Posterior cingulate gyrus (tissue), 11 donors: ENCODE data around the gene CDH13.
A peak's percentile ranks its signal among the peaks of the same experiment; 100 is the strongest.

ENCODE experiments used
- DNase-seq, 10 donors: peaks; one replicate each; pipeline versions ENCODE4 v3.0.0 to v3.0.0-alpha.2; 2020 to 2021; ENCODE audit warnings: mixed read lengths in 3 of 10
- intact Hi-C: fragments of 100-400 bp; cut with DNase I; formaldehyde crosslinking; loops from one replicate; pipeline ENCODE4 v1.15.1; 2023

The CDH13 gene

DNA sequence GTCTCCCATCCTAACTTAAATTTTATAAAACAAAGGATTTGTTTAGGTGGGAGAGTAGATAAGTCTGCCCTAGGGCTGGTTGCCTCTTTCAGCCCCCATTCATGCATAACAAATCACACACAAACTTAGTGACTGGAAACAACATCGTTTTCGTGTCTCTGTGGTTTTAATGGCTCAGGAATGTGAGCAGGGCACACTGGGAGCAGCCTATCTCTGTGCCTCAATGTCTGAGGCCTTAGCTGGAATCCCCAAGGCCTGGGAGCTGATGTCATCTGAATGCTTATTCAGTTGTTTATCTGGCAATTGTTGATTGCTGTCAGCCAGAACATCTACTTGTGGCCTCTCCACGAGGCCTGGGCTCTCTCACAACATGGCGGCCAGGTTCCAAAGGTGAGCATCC is 1079.1 kb downstream of the CDH13 start:
- intact Hi-C loops: no loop called here
- no peak for DNase-seq

DNA sequence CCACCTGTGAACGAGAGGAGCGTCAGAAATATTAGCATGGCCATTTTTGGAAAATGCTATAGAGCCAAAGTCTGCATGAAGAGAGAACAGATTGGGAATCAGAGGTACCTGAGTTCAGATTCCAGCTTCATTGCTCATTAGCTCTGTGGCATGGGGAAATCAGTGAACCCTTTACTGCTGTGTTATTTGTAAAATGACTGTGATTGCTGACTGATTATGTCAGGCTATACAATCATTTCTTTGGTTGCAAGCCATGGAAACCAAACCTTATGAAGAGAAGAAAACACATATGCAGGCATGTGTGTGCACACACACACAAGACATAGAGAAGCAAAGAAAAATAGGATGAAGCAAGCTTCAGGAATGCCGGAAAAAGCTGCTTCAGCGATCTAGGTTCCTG is 1079.6 kb downstream of the CDH13 start:
- intact Hi-C loops: no loop called here
- DNase-seq: no peak

DNA sequence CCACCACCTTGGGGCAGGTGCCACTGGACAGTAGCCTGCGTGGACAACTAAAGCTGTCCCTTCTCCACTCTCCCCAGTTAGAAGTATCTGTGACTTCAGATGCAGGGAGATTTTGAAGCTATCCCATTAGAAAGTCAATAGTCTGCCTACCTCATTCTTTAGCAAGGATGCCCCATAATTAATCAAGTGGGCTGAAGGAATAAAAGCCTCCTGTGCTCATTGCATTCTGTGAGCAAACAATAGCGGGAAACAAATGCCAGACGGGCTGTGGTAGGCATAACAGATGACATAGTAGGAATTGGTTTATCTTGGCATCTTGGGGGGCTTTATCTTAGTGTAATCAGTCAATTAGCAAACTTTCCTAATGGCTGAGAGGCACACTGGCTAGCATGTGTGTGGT is 1084.3 kb downstream of the CDH13 start:
- intact Hi-C loops: no loop called here
- DNase-seq: no peak

DNA sequence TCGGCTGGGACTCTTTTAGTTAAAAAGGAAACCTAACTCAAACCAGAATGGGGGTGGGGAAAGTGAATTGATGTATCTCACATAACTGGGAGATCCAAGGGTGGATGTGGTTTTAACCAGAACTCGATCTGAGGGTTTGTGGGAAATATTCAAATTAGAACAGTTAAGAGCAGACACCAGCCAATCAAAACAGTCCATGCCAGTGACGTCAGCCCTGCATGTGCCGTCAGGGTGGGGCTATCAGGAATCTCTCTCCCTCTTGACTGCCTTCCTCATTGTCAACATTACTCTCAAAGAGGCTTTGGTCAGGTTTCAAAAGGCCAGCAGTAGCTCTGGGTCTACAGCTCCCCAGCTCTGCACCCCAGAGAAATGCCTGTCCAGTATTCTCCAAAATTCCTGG is 1086.8 kb downstream of the CDH13 start:
- DNase-seq: no peak
- intact Hi-C loops: no loop called here

DNA sequence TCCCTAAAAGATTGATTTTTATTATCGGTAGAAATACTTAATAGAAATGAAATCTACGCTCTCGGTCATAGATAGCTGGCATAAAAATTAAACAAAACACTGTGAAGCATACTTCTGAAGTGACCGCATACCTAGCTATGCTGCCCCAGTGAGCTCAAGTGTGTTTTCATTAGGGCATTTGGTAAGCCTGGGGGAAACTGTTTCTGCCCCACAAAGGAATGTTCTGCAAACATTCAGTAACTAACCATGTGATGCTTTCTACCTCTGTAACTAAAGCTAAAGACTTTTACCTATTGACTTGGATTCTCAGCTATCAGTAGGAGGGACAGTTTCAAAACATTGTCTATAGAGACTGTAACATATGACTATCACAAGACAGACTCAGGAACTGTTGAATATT is 1087.5 kb downstream of the CDH13 start:
- no peak for DNase-seq
- intact Hi-C loops: no loop called here

DNA sequence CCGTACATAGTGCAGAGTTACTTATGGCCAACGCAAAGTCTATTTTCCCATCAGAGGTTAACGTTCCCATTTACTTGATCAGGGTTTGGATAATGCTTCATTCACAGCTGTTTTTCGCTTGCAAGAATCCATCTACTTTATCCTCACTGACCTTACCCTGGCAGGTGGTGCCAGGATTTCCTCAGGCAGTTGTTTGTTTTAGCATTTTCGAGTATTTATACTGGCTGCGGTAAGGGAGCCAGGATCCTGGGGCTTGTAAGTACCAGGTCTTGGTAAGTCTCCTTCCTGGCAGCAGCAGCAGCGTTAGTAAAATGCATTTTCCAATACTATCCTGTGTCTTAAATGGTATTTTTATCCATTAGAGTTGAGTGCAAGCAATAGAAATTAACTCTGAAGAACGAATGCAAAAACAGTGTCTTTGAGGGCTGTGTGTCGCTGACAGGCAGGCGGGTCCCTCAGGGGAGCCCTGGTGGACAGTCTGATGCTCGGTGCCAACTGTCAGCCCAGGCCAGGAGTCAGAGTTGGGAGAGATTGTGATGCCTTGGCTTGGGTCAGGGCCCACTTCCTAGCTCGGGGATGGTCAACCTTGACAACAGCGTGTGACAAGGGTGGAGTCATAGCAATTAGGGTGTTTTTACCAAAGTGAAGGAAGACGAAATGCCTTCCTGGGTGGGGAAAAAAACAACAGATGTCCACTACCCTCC is 1088.6 kb downstream of the CDH13 start:
- intact Hi-C loops: no loop called here

DNA sequence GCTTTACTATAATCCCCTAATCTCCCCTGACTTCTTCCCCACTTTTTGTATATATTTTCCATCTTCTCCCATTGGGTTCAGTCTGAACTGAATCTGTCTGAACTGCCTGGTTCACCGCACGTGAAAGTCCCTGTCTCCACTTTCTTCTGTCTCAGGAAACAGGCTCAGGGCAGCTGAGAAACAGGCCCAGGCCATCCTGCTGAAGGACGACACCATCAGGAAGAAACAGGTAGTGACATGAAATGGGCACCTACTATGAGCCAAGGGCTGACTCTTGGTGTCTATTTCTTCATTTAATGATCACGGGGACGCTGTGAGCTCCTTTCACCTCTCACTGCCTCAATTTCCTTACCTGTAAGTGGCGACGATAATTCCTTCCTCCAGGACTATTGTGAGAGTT is 1090.5 kb downstream of the CDH13 start:
- intact Hi-C loops: no loop called here
- no peak for DNase-seq

More for the DNA sequence above, 1088.6 kb downstream of the CDH13 start:
- no peak for DNase-seq

DNA sequence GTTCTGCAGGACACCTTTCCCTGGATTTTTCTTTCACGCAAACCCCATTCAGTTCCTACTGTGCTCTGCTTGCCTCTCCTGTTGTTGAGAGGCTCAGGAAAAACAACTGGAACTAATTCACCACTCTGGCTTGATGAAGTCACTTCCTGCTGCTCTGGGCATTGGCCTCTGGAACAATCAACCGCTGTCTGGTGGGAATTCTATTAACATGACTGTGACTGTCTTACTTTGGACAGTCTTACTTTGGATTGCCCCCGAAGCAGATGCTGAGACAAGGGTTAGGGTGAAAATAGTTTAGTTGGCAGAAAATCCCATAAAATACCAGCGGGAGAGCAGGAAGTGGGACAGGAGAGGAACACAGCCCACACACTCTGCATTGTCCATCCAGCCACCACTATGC is 1091.0 kb downstream of the CDH13 start:
- DNase-seq: peak in 3 of 10 donors; percentile 8 to 30 (median 28)
- intact Hi-C loops: no loop called here

DNA sequence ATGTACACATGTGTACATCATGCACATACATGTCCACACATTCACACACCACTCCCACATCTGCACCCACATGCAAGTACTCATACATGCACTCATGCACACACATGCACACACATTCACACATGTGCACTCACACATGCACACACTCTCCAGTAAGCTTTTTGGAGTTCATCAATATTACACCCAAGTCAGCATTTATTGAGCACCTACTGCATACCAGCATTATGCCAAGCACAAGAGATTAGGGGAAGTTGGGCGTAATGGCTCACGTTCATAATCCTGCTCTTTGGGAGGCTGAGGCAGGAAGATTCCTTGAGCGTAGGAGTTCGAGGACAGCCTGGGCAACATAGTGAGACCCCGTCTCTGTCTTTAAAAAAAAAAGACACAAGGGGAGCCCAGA is 1093.4 kb downstream of the CDH13 start:
- no peak for DNase-seq
- intact Hi-C loops: no loop called here

DNA sequence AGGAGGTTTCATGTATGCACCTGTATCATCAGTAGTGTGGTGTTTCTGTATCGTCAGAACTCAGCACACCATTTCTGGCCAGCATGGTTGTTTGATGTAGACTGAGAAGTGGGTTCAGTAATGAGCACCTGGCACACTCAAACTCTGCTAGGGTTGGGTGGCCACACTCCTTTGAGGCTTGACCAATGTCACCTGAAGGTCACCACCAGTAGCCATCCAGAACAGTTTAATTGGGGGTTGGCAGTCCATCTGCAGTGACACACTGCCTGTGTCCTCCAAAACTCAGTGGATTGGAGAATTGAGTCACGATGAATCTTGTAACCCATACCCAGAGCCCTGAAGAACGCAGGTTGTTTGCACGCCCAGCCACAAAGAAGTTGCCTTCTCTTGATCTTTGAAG is 1094.2 kb downstream of the CDH13 start:
- intact Hi-C loops: no loop called here
- DNase-seq: no peak

DNA sequence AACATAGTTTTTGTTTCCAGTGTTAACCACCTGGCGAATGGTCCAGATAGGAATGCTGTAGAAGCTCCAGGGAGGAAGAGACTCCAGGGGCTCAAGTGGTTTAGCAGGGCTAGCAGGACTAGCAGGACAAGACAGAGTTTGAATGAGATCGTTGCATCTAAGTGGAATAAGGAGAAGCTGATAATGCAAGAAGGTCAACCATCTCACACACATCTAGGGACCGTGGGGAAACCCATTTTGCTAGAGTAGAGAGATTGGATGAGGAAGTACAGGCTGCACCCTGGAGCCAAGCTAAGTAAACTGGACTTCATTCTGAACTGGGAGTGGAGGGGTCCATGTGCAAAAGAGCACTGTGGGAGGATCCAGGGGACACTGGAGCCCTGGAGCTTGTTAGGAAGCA is 1094.9 kb downstream of the CDH13 start:
- intact Hi-C loops: no loop called here
- DNase-seq: no peak

DNA sequence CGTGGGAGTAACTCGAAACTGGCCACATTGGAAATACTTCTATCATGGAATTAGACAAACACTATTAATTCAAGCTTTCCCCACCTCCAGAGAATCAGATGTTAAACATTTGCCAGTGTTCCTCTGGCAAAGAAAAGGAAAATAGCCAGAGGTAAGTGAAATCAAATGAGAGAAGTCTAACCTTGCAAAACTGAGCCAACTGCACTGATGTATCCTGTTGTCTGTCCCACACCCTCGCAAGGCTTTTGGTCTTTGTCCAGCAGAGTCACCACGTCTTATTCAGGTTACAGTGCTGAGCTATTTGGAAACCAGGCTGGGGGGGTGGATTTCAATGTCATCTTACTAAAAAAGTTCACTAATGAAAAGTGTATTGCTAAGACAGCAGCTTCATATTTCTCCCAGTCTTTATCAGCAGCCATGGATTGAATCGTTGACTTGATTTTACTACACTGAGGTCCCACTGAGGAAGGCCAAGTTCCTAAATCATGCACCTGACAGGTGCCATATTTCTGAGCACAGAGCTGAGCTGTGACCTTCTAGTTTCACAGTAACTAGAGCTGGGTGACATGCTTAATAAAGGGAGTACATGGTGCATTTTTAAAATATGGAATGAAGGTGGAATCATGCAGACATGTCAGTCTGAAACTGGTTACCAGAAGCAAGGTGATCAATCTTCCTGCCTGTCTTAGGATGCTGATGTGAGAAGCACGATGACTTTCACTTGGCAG is 1095.9 kb downstream of the CDH13 start:
- no peak for DNase-seq
- intact Hi-C loops: no loop called here

DNA sequence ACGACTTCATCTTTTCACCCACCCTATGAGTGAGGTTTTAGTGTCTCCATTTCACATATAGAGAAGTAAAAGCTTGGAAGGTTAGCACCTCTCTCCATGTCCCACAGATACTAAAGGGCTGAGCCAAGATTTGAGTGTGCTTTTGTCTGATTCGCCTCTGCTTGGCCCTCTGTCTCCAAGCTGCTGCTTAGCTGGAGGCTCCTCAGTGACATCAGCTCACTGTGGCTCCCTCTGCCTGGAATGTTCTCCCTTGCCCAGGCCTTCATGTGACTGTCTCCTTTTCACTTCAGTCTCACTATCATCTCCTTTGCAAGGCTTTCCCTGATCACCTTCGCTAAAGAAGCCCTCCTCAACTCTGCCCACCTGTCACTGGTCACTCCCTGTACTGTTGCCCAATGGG is 1096.5 kb downstream of the CDH13 start:
- no peak for DNase-seq
- intact Hi-C loops: no loop called here

DNA sequence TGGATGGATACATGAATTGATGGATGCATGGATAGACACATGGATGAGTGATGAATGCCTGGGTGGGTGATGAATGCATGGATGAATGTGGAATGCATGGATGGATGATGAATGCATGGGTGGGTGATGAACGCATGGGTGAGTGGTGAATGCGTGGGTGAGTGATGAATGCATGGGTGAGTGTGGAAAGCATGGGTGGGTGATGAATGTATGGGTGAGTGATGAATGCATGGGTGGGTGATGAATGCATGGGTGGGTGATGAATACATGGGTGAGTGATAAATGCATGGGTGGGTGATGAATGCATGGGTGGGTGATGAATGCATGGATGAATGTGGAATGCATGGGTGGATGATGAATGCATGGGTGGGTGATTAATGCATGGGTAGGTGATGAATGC is 1097.1 kb downstream of the CDH13 start:
- DNase-seq: no peak

DNA sequence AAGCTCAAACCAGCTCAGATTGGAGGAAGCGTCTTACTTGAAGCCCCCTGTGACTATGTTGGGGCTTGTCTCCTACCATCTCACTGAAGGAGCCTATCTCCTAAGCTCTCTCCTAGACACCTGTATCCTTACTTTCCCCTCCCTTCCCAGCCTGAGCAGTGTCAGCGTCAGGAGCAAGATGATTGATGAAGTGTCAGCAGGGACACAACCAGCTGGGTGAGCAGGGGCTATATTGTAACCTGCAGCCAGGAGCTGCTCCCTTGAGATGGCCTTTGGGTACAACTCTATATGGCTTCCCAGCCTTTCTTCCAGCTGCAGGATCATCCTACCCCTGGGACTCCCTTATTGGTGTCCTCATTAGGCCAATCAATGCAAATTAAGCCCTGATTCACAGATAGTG is 1097.8 kb downstream of the CDH13 start:
- DNase-seq: no peak
- intact Hi-C loops: no loop called here

More for the DNA sequence above, 1097.1 kb downstream of the CDH13 start:
- intact Hi-C loops: no loop called here

DNA sequence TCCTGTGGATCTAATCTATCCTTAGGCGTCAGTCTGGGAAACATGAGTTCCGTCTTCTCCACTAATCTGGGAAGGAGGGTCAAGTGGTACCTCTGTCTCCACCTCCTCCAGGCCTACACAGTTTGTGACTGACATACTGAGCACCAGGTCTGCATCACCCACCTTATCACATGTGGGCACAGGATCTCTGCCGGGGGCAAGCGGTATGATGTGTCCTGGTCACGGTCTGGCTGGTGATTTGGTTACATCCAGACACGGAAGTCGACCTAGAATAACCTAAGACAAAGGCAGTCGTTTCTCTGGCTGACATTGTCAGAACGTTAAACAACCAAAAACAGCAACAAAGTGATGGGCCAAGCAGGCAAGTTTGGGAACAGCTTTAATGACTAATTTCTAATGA is 1098.5 kb downstream of the CDH13 start:
- intact Hi-C loops: no loop called here
- no peak for DNase-seq

DNA sequence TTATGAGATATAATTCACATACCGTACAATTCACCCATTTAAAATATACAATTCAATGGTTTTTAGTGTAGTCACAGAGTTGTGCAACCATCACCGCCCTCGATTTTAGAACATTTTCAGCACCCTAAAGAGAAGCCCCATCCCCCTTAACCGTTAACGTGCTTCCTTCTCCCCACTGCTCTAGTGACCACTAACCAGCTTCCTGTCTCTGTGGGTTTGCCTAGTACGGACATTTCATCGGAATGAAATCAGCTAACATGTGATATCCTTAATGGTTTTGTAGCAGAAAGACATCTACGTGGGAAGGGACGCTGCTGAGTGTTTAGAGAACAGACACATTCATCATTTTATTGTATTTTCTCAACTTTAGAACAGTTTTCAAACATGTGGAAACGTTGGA is 1100.2 kb downstream of the CDH13 start:
- intact Hi-C loops: no loop called here
- no peak for DNase-seq

DNA sequence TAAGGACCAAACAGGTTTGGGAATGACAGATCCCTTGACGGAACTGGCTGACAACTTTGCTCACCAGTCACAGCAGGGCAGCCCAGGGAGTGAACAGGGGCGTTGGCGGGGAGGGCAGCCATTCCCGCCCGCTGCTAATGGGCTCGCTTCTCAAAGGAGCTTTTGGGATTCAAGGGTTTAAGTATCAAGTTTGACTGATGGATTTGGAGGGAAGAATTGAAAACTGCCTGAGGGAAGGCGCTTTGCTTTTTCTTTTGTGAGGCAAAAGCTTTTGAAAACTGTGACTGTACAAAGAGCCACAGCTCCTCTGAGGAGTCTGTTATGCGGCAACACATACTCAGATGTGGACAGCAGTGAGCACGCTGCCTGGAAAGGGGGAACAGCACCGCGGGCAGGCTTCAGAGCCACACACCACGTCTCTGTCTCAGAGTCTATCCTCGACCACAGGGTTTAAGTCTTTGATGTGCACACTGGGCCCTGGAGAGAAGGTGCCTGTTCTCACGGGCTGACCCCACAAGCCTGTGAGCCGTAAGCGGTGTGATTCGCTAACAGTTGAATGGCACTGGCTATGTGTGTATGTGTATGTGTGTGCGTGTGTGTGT is 1101.1 kb downstream of the CDH13 start:
- no peak for DNase-seq
- intact Hi-C loops: no loop called here

DNA sequence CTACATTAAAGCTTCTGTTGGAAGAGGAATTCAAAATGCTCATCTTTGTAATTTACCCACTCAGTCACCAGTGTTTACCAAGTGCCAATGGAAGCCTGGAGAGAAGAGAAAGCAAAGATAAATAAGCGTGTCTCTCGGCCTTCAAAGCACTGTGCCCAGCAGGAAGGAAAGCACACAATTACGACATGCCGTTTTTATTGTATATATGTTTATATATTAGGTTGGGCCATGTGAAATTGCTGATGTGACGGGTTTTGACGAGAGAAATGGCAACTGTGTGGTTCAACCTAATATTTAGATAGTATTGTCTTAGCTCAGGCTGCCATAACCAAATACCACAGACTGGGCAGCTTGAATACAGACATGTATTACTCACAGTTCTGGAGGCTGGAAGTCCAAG is 1101.7 kb downstream of the CDH13 start:
- no peak for DNase-seq
- intact Hi-C loops: no loop called here

DNA sequence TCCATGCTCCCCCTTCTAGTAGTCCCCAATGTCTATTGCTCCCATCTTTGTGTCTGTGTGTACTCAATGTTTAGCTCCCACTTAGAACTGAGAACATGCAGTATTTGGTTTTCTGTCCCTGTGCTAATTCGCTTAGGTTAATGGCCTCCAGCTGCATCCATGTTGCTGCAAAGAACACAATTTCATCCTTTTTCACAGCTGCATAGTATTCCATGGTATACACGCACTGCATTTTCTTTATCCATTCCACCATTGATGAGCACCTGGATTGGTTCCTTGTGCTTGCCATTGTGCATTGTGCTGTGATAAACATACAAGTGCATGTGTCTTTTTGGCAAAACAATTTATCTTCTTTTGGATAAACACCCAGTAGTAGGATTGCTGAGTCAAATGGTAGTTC is 1104.0 kb downstream of the CDH13 start:
- no peak for DNase-seq
- intact Hi-C loops: no loop called here

DNA sequence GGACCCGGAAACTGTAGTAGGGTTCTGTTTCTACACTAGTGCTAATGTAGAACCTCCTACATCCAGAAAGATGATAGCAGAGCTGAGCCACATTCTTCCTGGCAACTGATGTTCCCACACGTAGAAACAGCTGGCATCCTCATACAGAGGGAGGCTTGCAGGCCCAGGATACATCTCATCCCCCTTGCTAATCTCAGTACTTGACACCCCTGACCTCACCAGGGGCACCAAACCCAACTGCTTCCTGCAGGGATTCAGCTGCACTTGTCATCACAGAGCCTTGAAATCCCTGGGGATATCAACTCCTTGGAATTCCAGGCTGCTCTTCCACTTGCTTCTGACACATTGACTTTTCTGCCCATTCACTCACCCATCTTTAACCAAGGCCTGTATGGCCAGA is 1105.8 kb downstream of the CDH13 start:
- DNase-seq: no peak
- intact Hi-C loops: no loop called here

DNA sequence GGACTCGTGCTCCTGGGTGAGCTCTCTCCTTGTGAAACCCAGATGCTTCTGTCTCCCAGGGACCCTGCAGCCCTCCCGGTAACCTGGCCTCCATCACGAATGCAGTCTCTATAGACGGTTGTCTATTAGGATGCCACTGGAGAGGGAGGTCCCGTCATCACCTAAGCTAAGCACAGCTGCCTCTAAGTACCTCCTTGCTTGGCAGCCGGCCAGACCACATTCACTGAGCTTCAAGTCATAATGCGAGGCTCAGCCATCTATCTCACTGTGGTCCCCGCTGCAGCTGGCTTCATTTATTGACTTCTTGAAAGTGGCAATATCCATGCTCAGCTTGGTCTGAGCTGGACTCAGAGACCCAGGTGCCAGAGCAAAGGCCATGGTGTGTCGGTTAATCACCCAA is 1106.5 kb downstream of the CDH13 start:
- peak in 1 of 10 donors; percentile 79 for DNase-seq
- intact Hi-C loops: no loop called here
